NT2/D1 (cell line): Measurements from ENCODE around the gene MXD4.

Experiments used
- YY1 ChIP-seq: IDR thresholded peaks from 2 replicates; pipeline ENCODE4 v1.6.1; 2011; ENCODE audit not compliant: insufficient read length, insufficient read depth
- ZNF274 ChIP-seq: IDR thresholded peaks from 2 replicates; pipeline ENCODE4 v1.6.1; 2011; ENCODE audit warnings: mild to moderate bottlenecking, low read depth, low read length

DNA sequence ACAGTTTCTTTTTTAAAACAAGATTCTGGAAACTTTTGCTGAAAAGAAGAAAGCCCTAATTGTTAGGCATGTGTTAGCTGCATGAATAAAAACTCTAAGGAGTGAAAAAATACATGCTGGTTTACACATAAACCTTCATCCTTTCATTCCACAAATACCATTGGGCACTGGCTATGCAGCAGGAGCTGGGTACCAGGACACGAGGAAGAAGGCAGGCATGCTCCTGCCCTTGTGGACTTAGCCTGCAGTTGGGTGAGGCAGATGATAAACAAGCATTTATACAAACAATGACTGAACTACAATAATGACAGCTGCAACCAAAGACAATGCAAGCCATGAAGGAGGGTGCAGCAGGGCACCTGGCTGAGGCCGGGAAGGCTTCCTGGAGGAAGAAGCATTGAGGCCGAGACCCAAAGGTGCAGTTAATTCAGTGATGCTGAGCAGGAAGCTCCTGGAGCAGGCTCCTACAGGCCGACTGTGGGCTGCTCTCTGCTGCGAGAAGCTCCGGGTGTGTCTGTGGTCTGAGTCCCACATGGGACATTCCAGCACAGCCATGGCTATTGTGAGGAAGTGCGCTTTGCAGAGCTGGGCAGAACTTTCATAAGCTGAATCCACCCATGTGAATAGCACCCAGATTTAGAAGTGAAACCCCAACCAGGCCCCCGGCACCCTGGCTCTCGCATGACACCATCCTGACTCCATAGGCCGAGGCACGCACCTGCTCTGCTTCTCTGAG, 44.0 kb upstream of the MXD4 start:
- TF ChIP-seq YY1 = no peak
- no peak for TF ChIP-seq ZNF274
